HG03097 (cell line): ENCODE results near the gene FBXW2.
"Not testable (repeated sequence)": the region's sequence is repeated elsewhere in the genome, so short reads cannot be mapped to it uniquely, and the experiment has no call there.

Experiments used
- ATAC-seq: cut with Tn5 transposase; IDR thresholded peaks from one replicate; pipeline ENCODE4 v1.9.1; 2021; ENCODE audit not compliant: unreplicated experiment, low FRiP score

The FBXW2 gene

DNA sequence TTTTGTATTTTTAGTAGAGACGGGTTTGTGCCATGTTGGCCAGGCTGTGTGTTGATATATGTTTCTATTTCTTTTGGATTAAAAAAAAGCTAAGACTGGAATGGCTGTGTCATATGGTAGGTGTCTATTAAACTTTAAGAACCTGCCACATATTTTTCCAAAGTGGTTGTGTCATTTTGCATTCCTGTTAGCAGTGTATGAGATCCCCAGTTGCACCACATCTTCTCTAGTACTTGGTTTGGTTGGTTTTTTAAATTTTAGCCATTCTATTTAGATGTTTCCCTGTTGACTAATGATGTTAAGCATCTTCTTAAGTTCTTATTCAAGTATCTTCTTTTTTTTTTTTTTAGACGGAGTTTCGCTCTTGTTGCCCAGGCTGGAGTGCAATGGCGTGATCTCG, 42.8 kb downstream of the FBXW2 start:
- ATAC-seq, result no peak

DNA sequence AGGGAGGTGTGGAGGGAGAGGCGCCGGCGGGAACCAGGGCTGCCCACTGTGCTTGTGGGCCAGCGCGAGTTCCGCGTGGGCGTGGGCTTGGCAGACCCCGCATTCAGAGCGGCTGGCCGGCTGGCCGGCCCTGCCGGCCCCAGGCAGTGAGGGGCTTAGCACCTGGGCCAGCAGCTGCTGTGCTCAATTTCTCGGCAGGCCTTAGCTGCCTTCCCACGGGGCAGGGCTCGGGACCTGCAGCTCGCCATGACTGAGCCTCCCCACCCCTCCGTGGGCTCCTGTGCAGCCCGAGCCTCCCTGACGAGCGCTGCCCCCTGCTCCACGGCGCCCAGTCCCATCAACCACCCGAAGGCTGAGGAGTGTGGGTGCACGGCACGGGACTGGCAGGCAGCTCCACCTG, 46.9 kb downstream of the FBXW2 start:
- ATAC-seq, result not testable (repeated sequence)

DNA sequence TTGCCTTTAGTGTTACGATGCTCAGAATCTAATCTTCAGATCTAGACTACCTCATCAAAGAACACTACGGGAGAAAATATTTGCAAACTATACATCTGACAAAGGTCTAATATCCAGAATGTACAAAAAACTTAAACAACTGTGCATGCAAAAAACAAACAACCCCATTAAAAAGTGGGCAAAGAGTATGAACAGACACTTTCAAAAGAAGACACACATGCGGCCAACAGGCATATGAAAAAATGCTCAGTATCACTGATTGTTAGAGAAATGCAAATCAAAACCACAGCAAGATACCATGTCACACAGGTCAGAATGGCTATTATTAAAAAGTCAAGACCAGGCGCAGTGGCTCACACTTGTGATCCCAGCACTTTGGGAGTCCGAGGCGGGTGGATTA, 47.9 kb downstream of the FBXW2 start:
- no peak for ATAC-seq

DNA sequence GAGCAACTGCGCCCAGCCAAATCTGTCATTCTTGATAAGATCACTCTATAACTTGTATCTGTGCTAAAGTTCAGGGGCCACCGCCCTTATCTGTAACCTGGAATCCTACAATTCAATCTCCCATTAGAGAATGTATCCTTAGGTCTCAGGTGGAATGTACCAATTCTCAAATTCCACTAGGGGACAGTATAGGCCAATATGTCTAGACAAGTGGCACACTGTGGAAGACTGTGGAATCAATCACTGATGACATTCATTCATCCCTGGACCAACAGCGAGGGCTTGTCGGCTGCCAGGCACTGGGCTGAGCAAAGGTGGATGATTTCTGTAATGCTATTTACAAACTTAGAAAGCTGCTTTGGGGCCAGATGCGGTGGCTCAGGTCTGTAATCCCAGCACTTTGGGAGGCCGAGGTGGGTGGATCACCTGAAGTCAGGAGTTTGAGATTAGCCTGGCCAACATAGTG, 50.2 kb downstream of the FBXW2 start:
- ATAC-seq, result no peak

DNA sequence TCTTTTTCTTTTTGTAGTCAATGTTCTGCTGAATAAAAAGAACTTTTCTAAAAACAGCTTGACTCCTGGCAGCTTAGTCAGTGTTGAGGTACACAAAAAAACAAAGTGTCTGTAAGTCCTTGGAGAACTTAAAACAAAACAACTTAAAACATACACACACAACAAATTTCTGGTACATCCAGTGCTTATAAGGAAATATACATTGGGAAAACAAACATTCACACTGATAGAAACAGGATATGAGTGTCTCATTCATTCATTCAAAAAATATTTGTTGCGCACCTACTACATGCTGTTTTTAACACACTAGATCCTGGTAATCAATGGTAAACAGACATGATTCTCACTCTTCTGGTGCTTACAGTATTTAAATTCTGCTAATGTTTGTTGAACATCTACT, 51.5 kb downstream of the FBXW2 start:
- no peak for ATAC-seq

DNA sequence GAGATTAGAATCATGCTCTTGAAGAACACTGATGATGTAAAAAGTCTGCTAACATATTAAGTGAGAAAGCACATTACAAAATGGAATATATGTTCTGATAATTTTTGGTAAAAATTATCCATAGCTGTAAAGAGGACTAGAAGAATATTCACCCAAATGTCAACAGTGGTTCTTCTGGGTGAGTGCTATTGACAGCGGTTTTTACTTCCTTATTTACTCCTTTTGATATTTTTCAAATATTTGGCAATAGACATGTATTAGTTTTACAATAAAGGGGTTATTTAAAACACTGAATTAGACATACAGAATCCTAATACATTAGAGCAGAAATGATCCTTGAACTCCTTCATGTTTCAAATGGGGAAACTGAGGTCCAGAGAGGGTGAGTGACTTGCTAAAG, 52.0 kb downstream of the FBXW2 start:
- no peak for ATAC-seq

DNA sequence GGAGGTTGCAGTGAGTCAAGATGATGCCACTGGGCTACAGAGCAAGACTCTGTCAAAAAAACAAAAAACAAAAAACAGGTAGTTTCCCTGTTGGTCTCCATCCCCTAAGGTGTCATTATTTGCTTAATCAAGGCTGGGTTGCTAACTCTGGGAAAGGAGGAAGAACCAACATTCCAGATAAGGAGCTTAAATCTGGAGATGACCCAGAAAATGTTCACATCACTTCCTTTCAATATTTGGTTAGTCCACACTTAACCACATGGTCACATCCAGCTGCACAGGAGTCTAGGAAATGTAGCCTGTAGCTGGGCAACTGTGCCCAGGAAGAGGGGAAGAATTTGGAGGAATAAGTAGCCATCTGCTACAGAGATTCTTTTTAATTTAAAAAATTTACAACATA, 53.1 kb downstream of the FBXW2 start:
- ATAC-seq, result no peak

DNA sequence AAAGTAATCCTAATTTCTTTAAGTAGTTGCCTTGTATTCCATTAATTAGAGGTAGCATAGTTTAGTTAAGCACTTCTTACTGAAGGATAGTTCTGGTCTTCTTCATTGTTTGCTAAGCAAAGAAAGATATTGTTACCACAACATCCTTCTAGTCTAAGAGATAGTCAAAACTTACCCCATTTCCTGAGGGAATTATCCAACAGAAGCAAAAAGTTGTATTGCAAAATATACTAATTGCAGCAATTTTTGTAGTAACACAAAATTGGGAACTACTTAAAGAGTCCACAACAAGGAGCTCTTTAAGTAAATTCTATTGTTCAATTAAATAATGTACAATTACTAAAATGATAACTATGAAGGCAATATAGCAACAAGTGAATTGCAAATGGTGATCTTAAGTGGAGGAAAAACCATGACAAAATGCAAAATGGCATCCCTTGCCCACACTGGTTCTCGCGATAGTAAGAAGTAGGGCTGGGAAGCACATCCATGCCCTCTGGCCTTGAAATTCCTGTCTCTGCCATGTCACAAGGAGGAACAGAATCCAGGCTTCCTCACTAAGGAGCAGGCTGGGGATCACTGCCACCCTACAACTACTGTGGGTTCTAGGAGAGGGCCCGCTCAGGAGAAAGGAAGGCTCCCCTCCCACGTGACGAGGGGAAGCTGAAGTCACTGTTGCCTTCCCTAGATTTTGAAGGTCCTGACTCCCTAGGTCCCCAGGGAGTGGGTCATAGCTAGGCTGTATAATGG, 55.6 kb downstream of the FBXW2 start:
- no peak for ATAC-seq

DNA sequence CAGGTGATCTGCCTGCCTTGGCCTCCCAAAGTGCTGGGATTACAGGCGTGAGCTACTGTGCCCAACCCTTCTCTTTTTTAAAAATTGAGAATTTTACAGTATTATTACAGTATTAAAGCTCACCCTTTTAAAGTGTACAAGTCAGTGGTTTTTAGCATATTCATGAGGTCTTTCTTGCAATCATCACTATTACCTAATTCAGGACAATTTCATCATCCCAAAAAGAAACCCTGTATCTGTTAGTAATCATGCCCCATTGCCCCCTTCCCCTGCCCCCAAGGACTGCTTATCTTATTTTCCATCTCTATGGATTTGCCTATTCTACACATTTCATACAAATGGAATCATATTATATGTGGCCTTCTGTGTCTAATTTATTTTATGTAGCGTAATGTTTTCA, 56.3 kb downstream of the FBXW2 start:
- no peak for ATAC-seq

DNA sequence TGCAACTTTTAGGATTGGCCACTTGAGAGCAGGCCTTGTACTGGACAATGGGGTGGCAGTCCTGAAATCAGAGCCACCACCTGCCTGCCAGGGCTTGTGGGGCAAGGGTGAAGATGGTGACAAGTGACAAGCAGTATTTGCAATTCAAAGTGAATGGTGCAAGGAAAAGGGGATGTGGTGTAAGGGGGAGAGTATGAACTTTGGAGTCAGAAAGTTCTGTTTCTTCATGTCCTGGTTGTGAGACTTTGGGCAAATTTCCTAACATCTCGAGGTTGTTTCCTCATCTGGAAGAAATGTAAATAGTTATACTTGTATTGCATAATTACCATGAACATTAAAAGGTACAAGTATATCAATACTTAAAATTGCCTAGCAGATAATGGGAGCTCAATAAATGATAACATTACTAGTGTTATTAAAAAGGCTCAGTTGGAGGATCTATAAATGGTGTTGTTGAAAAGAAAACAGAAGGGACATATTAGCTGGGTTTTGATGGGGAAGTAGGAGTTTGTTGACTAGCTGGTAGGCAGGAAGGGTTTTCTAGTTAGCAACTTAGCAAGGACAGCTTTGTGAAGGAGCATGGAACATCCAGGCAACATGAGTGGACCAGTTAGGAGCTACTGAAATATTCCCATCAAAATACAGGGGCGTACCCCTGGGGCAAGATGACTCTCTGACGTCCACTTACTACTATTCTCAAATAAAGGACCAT, 57.6 kb downstream of the FBXW2 start:
- ATAC-seq, result no peak

DNA sequence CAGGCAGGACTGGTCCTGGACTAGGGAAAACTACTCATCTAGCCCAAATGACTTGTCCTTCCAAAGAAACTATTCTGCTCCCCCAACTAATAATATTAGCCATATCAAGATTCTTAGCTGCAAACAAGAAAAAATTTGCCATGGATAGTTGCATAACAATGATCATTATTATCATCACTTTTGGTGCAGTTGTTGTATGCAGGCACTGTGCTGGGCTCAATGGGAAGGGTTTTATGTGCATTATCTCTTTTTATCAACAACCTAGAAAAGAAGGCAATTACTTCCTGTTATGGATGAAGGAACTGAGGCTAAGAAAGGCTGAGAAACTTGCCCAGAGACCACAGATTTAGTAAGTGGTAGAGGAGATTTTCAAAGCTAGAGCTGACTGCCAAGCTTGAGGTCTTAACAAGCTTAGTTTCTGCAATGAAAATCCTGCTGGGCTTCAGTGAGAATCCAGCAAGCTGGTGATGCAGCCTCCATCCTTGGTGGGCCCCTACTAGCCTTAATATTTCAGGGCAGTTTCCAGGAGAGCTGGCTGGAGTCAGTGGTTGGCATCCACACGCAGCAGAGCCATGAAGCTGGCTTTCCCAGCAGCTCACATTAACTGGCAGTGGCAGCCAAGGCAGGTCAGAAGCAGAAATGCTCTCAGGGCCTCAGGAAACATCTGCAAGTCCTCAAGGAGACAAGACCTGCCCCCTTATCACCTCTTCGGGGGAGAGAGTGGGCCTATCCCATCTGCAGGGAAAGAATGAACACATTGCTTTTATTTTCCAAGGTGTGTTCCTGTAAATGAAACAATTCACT, 58.4 kb downstream of the FBXW2 start:
- no peak for ATAC-seq

DNA sequence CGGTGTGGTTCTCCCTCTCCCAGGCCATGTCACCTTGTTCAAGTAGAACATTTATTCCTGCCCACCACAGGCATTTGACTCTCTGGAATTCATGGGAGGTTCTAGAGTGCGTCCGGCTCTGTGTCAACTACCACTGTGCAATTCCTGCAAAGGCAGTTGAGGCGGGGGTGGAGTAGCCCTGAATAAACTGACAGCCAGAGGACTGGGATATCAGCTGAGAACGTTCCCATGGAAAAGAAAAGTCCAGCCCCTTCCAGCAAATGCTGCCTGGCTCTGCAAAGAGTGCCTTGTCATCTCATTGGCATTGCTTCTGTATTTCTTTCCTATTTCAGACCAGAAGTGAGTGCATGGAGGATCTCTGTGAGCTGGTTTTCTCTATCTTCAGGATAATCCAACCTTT, 60.0 kb downstream of the FBXW2 start:
- no peak for ATAC-seq

DNA sequence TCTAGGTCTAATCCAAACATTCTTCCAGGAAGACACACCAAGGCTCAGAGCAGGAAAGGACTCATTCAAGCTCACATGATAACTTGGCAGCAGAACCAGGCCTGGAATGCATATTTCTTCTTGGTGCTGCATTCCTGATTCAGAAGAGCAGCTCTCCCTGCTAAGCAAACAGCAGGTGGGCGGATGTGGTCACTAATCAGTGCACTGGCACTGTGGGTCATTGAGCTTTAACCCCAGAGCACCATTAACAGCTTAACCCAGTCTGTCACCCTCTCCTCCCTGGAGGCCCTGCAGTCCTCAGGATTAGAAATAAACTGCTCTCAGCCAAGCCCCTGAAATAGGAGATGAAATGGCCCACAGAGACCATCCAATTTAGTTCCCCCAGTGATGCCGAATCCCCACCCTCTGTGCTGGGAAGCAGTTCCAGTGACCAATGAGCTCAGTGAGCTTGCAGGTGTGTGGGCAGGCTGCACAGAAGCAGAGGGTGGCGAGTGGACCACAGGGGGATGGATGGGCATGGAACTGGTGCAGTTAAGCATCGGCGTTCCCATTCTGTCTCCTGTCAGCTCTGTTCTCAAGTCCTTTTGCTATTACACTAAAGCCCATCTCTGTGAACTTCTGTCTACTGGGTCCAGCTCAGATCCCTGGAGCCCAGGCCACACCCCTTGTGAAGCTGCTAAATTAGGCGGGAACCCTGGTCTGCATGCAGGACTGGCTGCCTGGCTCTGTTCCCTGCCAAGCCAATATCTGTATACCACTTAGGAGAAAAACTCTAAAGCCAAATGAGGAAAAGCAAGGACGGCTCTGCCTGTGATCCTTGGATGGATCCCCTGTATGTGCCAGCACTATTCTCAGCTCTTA, 62.3 kb downstream of the FBXW2 start:
- no peak for ATAC-seq

DNA sequence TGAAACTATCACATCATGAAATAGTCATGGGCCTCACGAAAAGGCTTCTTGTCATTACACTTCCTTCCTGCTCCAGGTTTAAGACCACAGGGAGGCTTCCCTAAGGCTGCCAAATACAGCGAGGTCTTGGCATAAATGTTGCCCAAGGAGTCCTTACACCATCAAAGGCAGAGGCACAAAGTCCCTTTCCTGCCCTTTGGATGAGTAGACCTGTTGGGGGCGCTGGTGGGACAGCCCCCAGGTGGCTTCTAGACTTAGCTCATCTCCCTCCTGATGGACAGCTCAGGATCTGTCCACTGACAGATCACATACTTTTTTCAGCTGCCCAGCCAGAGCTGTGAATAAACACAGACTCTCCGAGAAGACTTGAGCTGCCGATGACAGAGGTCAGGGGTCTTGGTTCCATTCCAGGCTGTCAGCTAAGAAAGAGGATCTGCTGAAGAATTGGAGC, 63.4 kb downstream of the FBXW2 start:
- ATAC-seq, result no peak

DNA sequence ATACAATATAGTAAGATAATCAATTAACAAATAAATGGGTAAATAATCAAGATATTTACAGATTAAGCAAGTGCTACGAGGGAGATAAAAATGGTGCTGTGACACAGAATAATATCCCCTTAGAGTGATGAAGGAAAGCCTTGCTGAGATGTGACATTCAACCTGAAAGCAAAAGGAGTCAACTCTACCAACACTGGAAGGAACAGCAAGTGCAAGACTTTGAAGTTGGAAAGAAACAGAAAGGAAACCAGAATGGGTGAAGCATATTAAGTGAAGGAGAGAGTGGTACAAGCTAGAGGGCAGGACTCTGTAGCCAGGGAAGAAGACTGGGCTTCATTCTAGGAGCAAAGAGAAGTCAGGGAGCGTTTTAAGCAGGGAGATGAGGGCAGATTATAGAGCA, 66.7 kb downstream of the FBXW2 start:
- ATAC-seq, result no peak

DNA sequence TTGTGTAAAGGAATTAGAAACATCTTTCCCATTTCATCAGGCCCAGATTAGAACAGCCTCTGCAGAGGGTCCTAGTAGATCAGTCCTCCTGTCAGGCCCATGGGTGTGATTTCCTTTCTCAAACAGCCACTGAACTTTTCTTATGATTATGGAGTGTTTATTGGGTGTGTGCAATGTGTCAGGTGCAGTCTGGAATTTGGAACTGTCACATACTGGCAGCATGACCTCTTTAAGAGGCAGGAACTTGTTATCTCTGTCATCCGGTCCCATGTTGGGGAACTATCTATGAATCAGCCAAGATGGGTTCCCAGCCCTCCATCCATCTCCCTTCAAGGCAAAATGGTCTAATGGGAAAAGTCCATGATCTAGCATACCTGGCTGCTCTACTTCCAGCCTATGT, 67.3 kb downstream of the FBXW2 start:
- ATAC-seq, result no peak

DNA sequence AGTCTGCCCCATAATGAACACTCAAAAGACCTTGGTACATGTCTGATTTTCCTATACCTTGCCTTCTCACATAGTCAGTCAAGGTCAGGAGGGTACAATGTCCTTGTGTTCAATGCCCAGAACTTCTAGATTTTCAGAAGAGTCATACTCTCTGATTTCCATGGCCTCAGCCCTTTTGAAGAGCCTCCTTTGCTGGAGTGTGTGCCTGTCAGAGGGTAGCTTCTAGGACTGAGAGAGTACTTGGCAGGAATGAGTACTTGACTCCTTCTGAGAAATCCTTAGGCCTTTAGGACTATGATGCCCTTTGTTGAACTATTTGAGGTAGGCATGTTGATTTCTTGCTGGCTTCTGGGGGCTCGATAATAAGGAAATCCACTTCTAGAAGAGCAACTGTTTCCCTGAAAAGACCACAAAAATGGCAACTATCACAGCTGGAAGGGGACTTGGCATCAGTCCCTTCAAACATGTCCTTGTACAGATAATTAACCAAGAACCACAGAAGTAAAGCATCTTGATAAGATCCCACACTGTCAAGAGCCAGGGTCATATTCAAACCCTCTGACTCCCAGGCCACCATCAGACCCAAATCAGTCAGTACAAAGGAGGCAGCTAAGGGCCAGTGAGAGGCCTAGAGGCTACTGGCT, 68.3 kb downstream of the FBXW2 start:
- ATAC-seq, result no peak

DNA sequence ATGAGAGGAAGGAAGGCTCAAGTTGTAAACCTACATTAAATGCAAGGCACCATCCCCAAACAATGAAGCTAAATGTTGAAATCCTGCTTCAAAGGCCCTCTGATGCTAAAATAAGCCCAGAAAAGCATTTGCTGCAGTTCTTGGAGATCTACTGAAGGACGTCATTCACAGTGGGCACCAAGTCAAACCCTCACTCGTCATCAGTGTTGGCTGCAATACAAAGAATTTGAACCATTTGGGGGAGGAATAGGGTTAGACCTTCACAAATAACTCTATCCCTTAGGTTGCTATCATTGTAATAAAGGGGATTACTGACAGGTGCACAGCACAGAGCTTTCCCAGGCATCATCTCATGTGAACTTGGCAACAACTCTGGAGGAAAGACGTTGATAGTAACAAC, 69.7 kb downstream of the FBXW2 start:
- no peak for ATAC-seq

DNA sequence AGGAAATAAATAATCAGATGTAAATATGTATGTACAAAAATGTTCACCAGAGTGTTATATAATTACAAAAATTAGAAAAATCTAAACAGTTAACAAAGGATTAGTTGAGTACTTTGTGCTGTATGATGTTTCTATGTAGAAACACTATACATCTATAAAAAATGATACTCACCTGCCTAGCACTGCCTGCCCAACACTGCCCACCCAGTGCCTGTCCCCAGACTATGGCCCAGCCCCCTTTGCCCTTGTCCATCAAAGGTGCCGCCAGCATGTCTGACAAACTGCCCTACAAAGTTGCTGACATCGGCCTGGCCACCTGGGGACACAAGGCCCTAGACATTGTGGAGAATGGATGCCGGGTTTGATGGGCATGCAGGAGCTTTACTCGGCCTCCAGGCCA, 72.8 kb downstream of the FBXW2 start:
- ATAC-seq, result no peak

DNA sequence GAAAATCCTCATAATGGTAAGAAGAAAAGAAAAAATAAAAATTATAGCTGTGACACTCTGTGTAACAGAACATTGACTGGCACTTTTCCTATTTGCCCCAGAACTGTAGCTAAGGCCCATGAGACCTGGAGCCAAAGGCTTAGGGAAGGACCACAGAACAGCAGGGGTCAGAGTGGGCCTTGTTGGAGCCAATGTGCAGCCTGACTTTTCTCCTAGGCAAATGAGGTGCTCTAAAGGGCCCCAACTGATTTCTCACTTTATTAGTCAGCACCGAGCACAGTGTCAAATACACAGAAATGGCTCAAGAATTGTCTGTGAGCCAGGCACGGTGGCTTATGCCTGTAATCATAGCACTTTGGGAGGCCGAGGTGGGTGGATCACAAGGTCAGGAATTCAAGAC, 74.9 kb downstream of the FBXW2 start:
- ATAC-seq, result no peak
